CD14-positive monocyte (primary cell): ENCODE data around the gene GJC1. TPM values are rescaled to one million over a fixed set of nuclear protein-coding genes. Genes with fewer than 3 reads are reported as not detected.
"Not testable (repeated sequence)": the region's sequence is repeated elsewhere in the genome, so short reads cannot be mapped to it uniquely, and the experiment has no call there.

Source experiments
- DNase-seq, 3 donors: peaks; one replicate each; pipeline ENCODE4 v3.0.0-alpha.2; 2011 to 2022
- H2AFZ ChIP-seq: 2 replicates; pipeline ENCODE4 v1.6.0; 2012; ENCODE audit warnings: mild to moderate bottlenecking, low read depth, low read length, inconsistent platforms; ENCODE audit not compliant: insufficient read depth, poor library complexity, severe bottlenecking
- H3K27ac ChIP-seq, 2 donors: 1 replicate in 1 of 2; 2 replicates in 1 of 2; pipeline ENCODE4 v1.5.1; 2012 to 2013; ENCODE audit warnings: low read length in 2 of 2, control low read depth in 1 of 2, inconsistent platforms in 1 of 2, low read depth in 1 of 2, mild to moderate bottlenecking in 1 of 2
- H3K27me3 ChIP-seq, 2 donors: one replicate each; pipeline versions ENCODE4 v1.6.0 to v1.6.1; 2011 to 2013; ENCODE audit warnings: low read length in 2 of 2; ENCODE audit not compliant: control insufficient read depth in 2 of 2, insufficient read depth in 2 of 2
- H3K36me3 ChIP-seq, 2 donors: replicated peaks in 1 of 2; 1 replicate in 1 of 2; 2 replicates in 1 of 2; pipeline versions ENCODE4 v1.5.1 to v1.6.1; 2012 to 2013; ENCODE audit warnings: low read length in 2 of 2, control low read depth in 1 of 2, inconsistent platforms in 1 of 2, mild to moderate bottlenecking in 1 of 2; ENCODE audit not compliant: insufficient read depth in 2 of 2, control insufficient read depth in 1 of 2
- H3K4me1 ChIP-seq, 2 donors: 1 replicate in 1 of 2; 2 replicates in 1 of 2; pipeline versions ENCODE4 v1.5.1 to v1.6.1; 2012 to 2013; ENCODE audit warnings: low read length in 2 of 2, control low read depth in 1 of 2, inconsistent platforms in 1 of 2, mild to moderate bottlenecking in 1 of 2, moderate library complexity in 1 of 2; ENCODE audit not compliant: insufficient read depth in 2 of 2, control insufficient read depth in 1 of 2
- H3K4me2 ChIP-seq: replicated peaks from 2 replicates; pipeline ENCODE3; 2012; ENCODE audit warnings: low read length, moderate library complexity, mild to moderate bottlenecking; ENCODE audit not compliant: poor library complexity, severe bottlenecking; ENCODE audit errors: extremely low read depth
- H3K4me3 ChIP-seq, 3 experiments: fragments of 200-600 bp in 1 of 3; sonication (generic) in 1 of 3; replicated peaks in 1 of 3; 1 replicate in 2 of 3; 2 replicates in 1 of 3; pipeline ENCODE4 v1.5.1; 2011 to 2013; ENCODE audit warnings: low read length in 3 of 3, mild to moderate bottlenecking in 3 of 3, control low read depth in 2 of 3, low read depth in 2 of 3, inconsistent platforms in 1 of 3, moderate library complexity in 1 of 3
- H3K79me2 ChIP-seq: 2 replicates; pipeline ENCODE4 v1.6.0; 2012; ENCODE audit warnings: mild to moderate bottlenecking, control low read depth, inconsistent platforms, low read length, moderate library complexity; ENCODE audit not compliant: insufficient read depth
- H3K9ac ChIP-seq: 2 replicates; pipeline ENCODE4 v1.6.0; 2017; ENCODE audit warnings: low read length, mild to moderate bottlenecking; ENCODE audit not compliant: insufficient read depth, poor library complexity, severe bottlenecking
- H3K9me3 ChIP-seq, 2 donors: replicated peaks in 1 of 2; 1 replicate in 1 of 2; 2 replicates in 1 of 2; pipeline versions ENCODE4 v1.5.1 to v1.6.1; 2012 to 2013; ENCODE audit warnings: low read length in 2 of 2, control low read depth in 1 of 2; ENCODE audit not compliant: control insufficient read depth in 1 of 2, insufficient read depth in 1 of 2
- H4K20me1 ChIP-seq: 2 replicates; pipeline ENCODE4 v1.6.0; 2012; ENCODE audit warnings: mild to moderate bottlenecking, low read length, control low read depth, moderate library complexity; ENCODE audit not compliant: insufficient read depth
- H3K27ac Mint-ChIP-seq, 7 donors: one replicate each; pipeline ENCODE4 v1.8.0; 2020; ENCODE audit warnings: mild to moderate bottlenecking in 7 of 7, mixed read lengths in 7 of 7, moderate library complexity in 6 of 7, inconsistent platforms in 2 of 7
- H3K27me3 Mint-ChIP-seq, 3 donors: one replicate each; pipeline ENCODE4 v1.8.0; 2021 to 2022; ENCODE audit warnings: low read depth in 3 of 3, mild to moderate bottlenecking in 3 of 3, mixed read lengths in 3 of 3, moderate library complexity in 3 of 3, inconsistent platforms in 1 of 3
- H3K36me3 Mint-ChIP-seq, 2 donors: one replicate each; pipeline ENCODE4 v1.8.0; 2020; ENCODE audit warnings: mixed read lengths in 2 of 2, inconsistent platforms in 1 of 2, mild to moderate bottlenecking in 1 of 2
- H3K4me1 Mint-ChIP-seq: one replicate; pipeline ENCODE4 v1.8.0; 2020; ENCODE audit warnings: mild to moderate bottlenecking, mixed read lengths
- H3K4me3 Mint-ChIP-seq, 2 donors: one replicate each; pipeline ENCODE4 v1.8.0; 2020; ENCODE audit warnings: mild to moderate bottlenecking in 2 of 2, mixed read lengths in 2 of 2, moderate library complexity in 1 of 2
- H3K9me3 Mint-ChIP-seq, 7 donors: one replicate each; pipeline ENCODE4 v1.8.0; 2020 to 2022; ENCODE audit warnings: mixed read lengths in 7 of 7, mild to moderate bottlenecking in 6 of 7, moderate library complexity in 6 of 7, inconsistent platforms in 2 of 7
- WGBS: methylation state at CpG from one replicate; pipeline ENCODE4 v1.1.5; 2013; ENCODE audit warnings: missing lambda C conversion rate; ENCODE audit not compliant: insufficient coverage; 5-methylcytosine and 5-hydroxymethylcytosine counted together
- intact Hi-C, 2 donors: fragments of 100-400 bp; cut with micrococcal nuclease; formaldehyde crosslinking; loops; one replicate each; pipeline versions ENCODE4 v1.15.0 to v1.15.1; 2023
- polyA plus RNA-seq, 3 donors: library from polyadenylated mRNA; depleted of rRNA in 1 of 3; unstranded in 2 of 3; stranded (reverse) in 1 of 3; fragments of 300-500 nt in 2 of 3; fragments of >200 nt in 1 of 3; fragmentation: Illumina TruSeq in 2 of 3; gene quantifications; 1 replicate in 2 of 3; 2 replicates in 1 of 3; pipeline ENCODE4 v1.2.3, GENCODE V29; 2012 to 2021
- TF ChIP-seq, protein P1 (sequence below): fragments of 200-600 bp; IDR thresholded peaks from one replicate; pipeline ENCODE4 v1.8.0; 2022; ENCODE audit warnings: antibody characterized with exemption, mild to moderate bottlenecking

Gene GJC1
- polyA plus RNA-seq, 3 donors = not detected

DNA sequence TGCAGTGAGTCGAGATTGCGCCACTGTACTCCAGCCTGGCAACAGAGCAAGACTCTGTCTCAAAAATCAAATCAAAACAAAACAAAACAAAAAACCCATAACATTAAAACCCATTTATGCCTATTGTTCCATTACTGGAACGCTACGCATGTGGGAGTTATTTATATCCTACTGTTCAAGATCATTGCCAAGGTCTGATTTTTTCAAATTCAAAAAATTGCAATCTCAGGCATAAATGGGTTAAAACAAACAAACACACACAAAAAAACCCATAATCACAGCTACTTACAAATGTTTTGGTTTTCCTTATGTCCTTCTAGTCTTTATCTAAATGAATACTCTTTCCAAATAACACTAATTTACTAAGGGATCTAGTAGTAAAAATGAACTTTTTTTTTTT, 17.8 kb downstream of the GJC1 start:
- H3K9me3 ChIP-seq = no peaks in the 10 kb centered on the region
- no peaks in the 10 kb centered on the region for H3K36me3 ChIP-seq
- no peak overlapping the region for H3K4me2 ChIP-seq
- H3K4me3 Mint-ChIP-seq = no peak overlapping the region
- TF ChIP-seq, protein P1, sequence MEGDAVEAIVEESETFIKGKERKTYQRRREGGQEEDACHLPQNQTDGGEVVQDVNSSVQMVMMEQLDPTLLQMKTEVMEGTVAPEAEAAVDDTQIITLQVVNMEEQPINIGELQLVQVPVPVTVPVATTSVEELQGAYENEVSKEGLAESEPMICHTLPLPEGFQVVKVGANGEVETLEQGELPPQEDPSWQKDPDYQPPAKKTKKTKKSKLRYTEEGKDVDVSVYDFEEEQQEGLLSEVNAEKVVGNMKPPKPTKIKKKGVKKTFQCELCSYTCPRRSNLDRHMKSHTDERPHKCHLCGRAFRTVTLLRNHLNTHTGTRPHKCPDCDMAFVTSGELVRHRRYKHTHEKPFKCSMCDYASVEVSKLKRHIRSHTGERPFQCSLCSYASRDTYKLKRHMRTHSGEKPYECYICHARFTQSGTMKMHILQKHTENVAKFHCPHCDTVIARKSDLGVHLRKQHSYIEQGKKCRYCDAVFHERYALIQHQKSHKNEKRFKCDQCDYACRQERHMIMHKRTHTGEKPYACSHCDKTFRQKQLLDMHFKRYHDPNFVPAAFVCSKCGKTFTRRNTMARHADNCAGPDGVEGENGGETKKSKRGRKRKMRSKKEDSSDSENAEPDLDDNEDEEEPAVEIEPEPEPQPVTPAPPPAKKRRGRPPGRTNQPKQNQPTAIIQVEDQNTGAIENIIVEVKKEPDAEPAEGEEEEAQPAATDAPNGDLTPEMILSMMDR = no peak
- no peak overlapping the region for H3K27ac Mint-ChIP-seq
- no peak for DNase-seq
- intact Hi-C loops = no loop called here
- H3K9ac ChIP-seq = no peak overlapping the region
- H3K9me3 Mint-ChIP-seq = no peaks in the 10 kb centered on the region
- no peak overlapping the region for H3K27ac ChIP-seq
- H3K79me2 ChIP-seq = no peaks in the 10 kb centered on the region
- no peaks in the 10 kb centered on the region for H4K20me1 ChIP-seq
- H3K4me3 ChIP-seq = no peak overlapping the region
- H2AFZ ChIP-seq = no peak overlapping the region
- no CpG with 5 or more reads among the region's 4 CpGs for WGBS
- no peaks in the 10 kb centered on the region for H3K27me3 ChIP-seq
- H3K4me1 ChIP-seq = no peaks in the 10 kb centered on the region
- H3K36me3 Mint-ChIP-seq = no peaks in the 10 kb centered on the region
- no peaks in the 10 kb centered on the region for H3K4me1 Mint-ChIP-seq
- H3K27me3 Mint-ChIP-seq = peaks cover 7 to 23% (median 10%) of the 10 kb centered on the region in 3 donors

DNA sequence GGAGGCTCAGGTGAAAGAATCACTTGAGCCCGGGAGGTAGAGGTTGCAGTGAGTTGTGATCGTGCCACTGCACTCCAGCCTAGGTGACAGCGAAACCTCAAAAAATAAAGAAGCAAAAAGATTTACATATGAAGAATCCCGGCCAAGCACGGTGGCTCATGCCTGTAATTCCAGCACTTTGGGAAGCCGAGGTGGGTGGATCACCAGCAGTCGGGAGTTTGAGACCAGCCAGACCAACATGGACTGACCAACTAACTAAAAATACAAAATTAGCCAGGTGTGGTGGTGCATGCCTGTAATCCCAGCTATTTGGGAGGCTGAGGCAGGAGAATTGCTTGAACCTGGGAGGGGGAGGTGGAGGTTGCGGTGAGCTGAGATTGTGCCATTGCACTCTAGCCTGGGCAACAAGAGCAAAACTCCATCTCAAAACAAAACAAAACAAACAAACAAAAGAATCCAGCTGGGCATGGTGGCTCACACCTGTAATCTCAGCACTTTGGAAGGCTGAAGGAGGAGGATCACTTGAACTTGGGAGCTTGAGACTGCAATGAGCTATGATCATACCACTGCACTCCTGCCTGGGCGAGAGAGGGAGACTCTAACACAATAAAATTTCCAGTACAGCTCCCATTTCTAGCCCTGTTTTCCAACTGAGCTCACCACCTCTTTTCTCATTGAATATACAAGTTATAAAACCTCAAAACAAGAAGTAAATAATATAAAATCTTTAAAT, 21.3 kb downstream of the GJC1 start:
- H3K4me3 Mint-ChIP-seq, H3K9me3 ChIP-seq, H3K4me1 Mint-ChIP-seq, H3K4me1 ChIP-seq, H3K36me3 ChIP-seq, DNase-seq, H3K36me3 Mint-ChIP-seq, H2AFZ ChIP-seq, H3K79me2 ChIP-seq, H3K4me2 ChIP-seq, intact Hi-C loops, H4K20me1 ChIP-seq, H3K4me3 ChIP-seq, H3K27me3 ChIP-seq, H3K9me3 Mint-ChIP-seq, H3K27ac ChIP-seq, H3K27ac Mint-ChIP-seq, H3K9ac ChIP-seq: not testable (repeated sequence)
- WGBS = 100% methylated on average over 1 of the region's 9 CpGs
- peaks cover 13 to 23% (median 14%) of the 10 kb centered on the region in 3 donors for H3K27me3 Mint-ChIP-seq
